SK-N-MC (cell line): ENCODE measurements around the gene MEAF6.

Experiments used
- EZH2 ChIP-seq: fragments of 200-600 bp; sonication (generic); IDR thresholded peaks from one replicate; pipeline ENCODE4 v1.6.1; 2017; ENCODE audit warnings: antibody characterized with exemption
- POLR2AphosphoS5 ChIP-seq: IDR thresholded peaks from 2 replicates; pipeline ENCODE4 v1.6.1; 2012; ENCODE audit warnings: mild to moderate bottlenecking, low read depth, low read length, borderline replicate concordance

- TF ChIP-seq EZH2 (no peak), POLR2AphosphoS5 (no peak)
Observed at GRCh38 chr1:37509181-37509580, 5.4 kb downstream of the MEAF6 start.
